Measurements from ENCODE around the gene GMEB2. TPM values are rescaled to one million over a fixed set of nuclear protein-coding genes. Genes with fewer than 3 reads are reported as not detected.

The GMEB2 gene
- total and polyA plus RNA-seq, 10 of the 15 experiments (the other 5 are each of a cell fraction or from before 2014, with no cell fraction given) = 0.08 to 15.1 (median 6.9) TPM

DNA sequence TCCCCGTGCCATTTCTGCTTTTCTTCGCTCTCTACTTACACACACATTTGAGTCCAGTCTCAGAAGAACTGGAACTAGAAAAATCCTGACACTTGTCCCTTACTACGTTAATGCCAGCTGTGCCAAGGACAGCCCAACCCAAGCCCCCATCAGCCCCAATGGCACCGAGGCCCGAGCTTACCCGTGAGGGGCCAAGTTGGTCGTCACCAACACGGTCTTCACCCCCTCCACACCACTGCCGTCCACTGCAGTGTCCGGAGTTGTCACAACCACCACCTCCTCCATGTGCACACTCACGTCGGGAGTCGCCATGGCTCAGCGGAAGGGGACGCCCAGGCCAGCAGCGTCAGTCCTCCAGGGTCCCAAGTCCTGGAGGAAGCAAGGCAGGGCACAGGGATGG, 7.8 kb downstream of the GMEB2 start:
- POLR2A ChIA-PET = interaction anchor here (1.2 kb wide), 1 partner anchor 8 kb away, joined by 4 read pairs; the partner anchor contains the start of gene GMEB2
- no peaks in the 10 kb centered on the region for H3K9me3 ChIP-seq (replicated peaks; ENCODE audit: control insufficient read depth, insufficient read depth, low read length)
- peaks cover 7% of the 10 kb centered on the region for H3K4me1 ChIP-seq (ENCODE audit: control insufficient read depth, insufficient read depth, low read length)
- no peak for ATAC-seq
- BruUV-seq (replicated peaks) = no TSS peak
- H3K79me2 ChIP-seq (ENCODE audit: control insufficient read depth, insufficient read depth, low read length) = peaks cover 23% of the 10 kb centered on the region
- H3K27me3 ChIP-seq (replicated peaks in 1 of 2; ENCODE audit: control insufficient read depth in 2 of 2, insufficient read depth in 2 of 2, low read length in 1 of 2) = no peaks in the 10 kb centered on the region
- H2AFZ ChIP-seq (ENCODE audit: control insufficient read depth, low read depth, low read length) = no peak overlapping the region
- RAD21 ChIA-PET (ENCODE audit: unreplicated experiment) = no interaction called here
- no peak overlapping the region for H3K9ac ChIP-seq (ENCODE audit: control insufficient read depth, insufficient read depth, low read length)
- SMC1A ChIA-PET (ENCODE audit: uncharacterized antibody, unreplicated experiment) = no interaction called here
- no peaks in the 10 kb centered on the region for H4K20me1 ChIP-seq (ENCODE audit: control insufficient read depth, insufficient read depth)
- no peak overlapping the region for H3K27ac ChIP-seq (ENCODE audit: control insufficient read depth, insufficient read depth)
- no peak for FAIRE-seq
- no peak for TF ChIP-seq SIX5 (IDR thresholded peaks at IDR 0.05; ENCODE audit: low read depth, low read length, severe bottlenecking)
- TF ChIP-seq MXI1 (IDR thresholded peaks at IDR 0.05; ENCODE audit: low read depth, low read length) = no peak
- TF ChIP-seq RCOR1 (conservative IDR thresholded peaks at IDR 0.05; ENCODE audit: low read depth, low read length) = no peak
- no peak for TF ChIP-seq SUZ12 (IDR thresholded peaks at IDR 0.05; ENCODE audit: unreplicated experiment)
- H3K4me3 ChIP-seq = no peak overlapping the region
- no peak overlapping the region for H3K4me2 ChIP-seq (ENCODE audit: control insufficient read depth, insufficient read depth)
- CTCF ChIA-PET = no interaction called here
- H3K36me3 ChIP-seq (ENCODE audit: control insufficient read depth in 2 of 2, insufficient read depth in 2 of 2, low read length in 1 of 2) = peaks cover 12 to 13% of the 10 kb centered on the region in 2 experiments
- WGBS (ENCODE audit: insufficient coverage, insufficient replicate concordance, low lambda C conversion rate, missing lambda C conversion rate) = 93% methylated on average over 16 of the region's 16 CpGs
- in situ Hi-C loops (cut with MboI) = no loop called here
- DNase-seq (ENCODE audit: low read depth, low spot score) = no peak
- intact Hi-C loops (cut with micrococcal nuclease; ENCODE audit: unreplicated experiment) = no loop called here

DNA sequence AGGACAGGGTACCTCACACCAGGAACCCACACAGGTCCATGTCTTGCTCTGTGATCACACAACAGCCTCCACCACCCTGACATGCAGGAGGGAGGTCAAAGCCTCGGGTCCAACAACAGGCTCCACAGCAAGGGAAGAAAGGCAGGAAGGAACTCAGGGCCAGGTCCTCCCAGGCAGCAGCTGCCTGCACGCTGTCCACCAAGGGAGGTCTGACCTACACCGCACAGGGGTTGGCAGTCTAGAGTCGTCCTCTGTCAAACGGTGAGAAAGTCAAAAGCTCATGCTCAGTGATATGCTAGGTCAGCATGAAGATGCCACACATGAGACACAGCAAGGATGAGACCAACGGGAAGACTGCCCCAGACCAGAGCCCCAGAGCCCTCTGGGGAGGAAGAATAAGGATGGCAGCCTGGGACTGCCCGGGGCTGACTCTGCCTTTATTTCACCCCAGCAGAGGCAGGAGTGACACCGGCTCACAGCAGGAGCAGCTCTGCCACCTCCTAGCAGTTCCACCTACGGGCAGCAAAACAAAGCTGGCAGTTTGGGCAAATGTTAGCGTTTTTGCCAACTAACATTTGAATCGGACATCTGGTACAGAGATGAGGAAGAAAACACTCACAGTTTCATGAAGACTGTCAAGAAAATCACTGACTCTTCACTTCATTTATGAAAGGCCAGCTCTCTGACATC, 8.5 kb downstream of the GMEB2 start:
- intact Hi-C loops (cut with micrococcal nuclease; ENCODE audit: unreplicated experiment) (no loop called here), in situ Hi-C loops (cut with MboI) (no loop called here)
- no peak overlapping the region for H3K4me2 ChIP-seq (ENCODE audit: control insufficient read depth, insufficient read depth)
- H3K27me3 ChIP-seq (replicated peaks in 1 of 2; ENCODE audit: control insufficient read depth in 2 of 2, insufficient read depth in 2 of 2, low read length in 1 of 2) = no peaks in the 10 kb centered on the region
- no peaks in the 10 kb centered on the region for H4K20me1 ChIP-seq (ENCODE audit: control insufficient read depth, insufficient read depth)
- H3K79me2 ChIP-seq (ENCODE audit: control insufficient read depth, insufficient read depth, low read length) = peaks cover 21% of the 10 kb centered on the region
- DNase-seq (ENCODE audit: low read depth, low spot score) = no peak
- ATAC-seq = no peak
- no peak overlapping the region for H3K4me3 ChIP-seq
- H3K27ac ChIP-seq (ENCODE audit: control insufficient read depth, insufficient read depth) = no peak overlapping the region
- FAIRE-seq = no peak
- H2AFZ ChIP-seq (ENCODE audit: control insufficient read depth, low read depth, low read length) = no peak overlapping the region
- RAD21 ChIA-PET (ENCODE audit: unreplicated experiment) = no interaction called here
- H3K36me3 ChIP-seq (ENCODE audit: control insufficient read depth in 2 of 2, insufficient read depth in 2 of 2, low read length in 1 of 2) = peaks cover 12 to 16% of the 10 kb centered on the region in 2 experiments
- BruUV-seq (replicated peaks) = no TSS peak
- CTCF ChIA-PET = no interaction called here
- SMC1A ChIA-PET (ENCODE audit: uncharacterized antibody, unreplicated experiment) = no interaction called here
- no peaks in the 10 kb centered on the region for H3K9me3 ChIP-seq (replicated peaks; ENCODE audit: control insufficient read depth, insufficient read depth, low read length)
- no peak overlapping the region for H3K9ac ChIP-seq (ENCODE audit: control insufficient read depth, insufficient read depth, low read length)
- POLR2A ChIA-PET = interaction anchor here (0.9 to 1.2 kb wide), 2 partner anchors 9 to 97 kb away, joined by 3 to 4 read pairs; partner anchors contain the start of gene GMEB2
- peaks cover 7% of the 10 kb centered on the region for H3K4me1 ChIP-seq (ENCODE audit: control insufficient read depth, insufficient read depth, low read length)
- 84% methylated on average over 11 of the region's 11 CpGs for WGBS (ENCODE audit: insufficient coverage, insufficient replicate concordance, low lambda C conversion rate, missing lambda C conversion rate)
- TF ChIP-seq RELA (IDR thresholded peaks at IDR 0.05; ENCODE audit: borderline replicate concordance, partially characterized antibody) = no peak
- TF ChIP-seq RB1 (IDR thresholded peaks at IDR 0.05; ENCODE audit: borderline replicate concordance) = no peak
- no peak for TF ChIP-seq ZBED1 (IDR thresholded peaks at IDR 0.05; ENCODE audit: borderline replicate concordance)
- TF ChIP-seq, protein P1, sequence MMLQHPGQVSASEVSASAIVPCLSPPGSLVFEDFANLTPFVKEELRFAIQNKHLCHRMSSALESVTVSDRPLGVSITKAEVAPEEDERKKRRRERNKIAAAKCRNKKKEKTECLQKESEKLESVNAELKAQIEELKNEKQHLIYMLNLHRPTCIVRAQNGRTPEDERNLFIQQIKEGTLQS (IDR thresholded peaks at IDR 0.05; ENCODE audit: borderline replicate concordance, extremely low read depth, low read depth, low read length) = no peak
- no peak for TF ChIP-seq SRF (IDR thresholded peaks at IDR 0.05; ENCODE audit: low read depth in 2 of 2, low read length in 2 of 2)
- no peak for TF ChIP-seq MTA3 (IDR thresholded peaks at IDR 0.05; ENCODE audit: borderline replicate concordance, low read length)
- no peak for TF ChIP-seq DPF2 (IDR thresholded peaks at IDR 0.05)
- TF ChIP-seq TBL1XR1 (IDR thresholded peaks at IDR 0.05; ENCODE audit: low read depth, low read length) = no peak
- no peak for TF ChIP-seq RAD51 (IDR thresholded peaks at IDR 0.05)
- no peak for TF ChIP-seq FOXK2 (IDR thresholded peaks at IDR 0.05)
- TF ChIP-seq, protein P2, sequence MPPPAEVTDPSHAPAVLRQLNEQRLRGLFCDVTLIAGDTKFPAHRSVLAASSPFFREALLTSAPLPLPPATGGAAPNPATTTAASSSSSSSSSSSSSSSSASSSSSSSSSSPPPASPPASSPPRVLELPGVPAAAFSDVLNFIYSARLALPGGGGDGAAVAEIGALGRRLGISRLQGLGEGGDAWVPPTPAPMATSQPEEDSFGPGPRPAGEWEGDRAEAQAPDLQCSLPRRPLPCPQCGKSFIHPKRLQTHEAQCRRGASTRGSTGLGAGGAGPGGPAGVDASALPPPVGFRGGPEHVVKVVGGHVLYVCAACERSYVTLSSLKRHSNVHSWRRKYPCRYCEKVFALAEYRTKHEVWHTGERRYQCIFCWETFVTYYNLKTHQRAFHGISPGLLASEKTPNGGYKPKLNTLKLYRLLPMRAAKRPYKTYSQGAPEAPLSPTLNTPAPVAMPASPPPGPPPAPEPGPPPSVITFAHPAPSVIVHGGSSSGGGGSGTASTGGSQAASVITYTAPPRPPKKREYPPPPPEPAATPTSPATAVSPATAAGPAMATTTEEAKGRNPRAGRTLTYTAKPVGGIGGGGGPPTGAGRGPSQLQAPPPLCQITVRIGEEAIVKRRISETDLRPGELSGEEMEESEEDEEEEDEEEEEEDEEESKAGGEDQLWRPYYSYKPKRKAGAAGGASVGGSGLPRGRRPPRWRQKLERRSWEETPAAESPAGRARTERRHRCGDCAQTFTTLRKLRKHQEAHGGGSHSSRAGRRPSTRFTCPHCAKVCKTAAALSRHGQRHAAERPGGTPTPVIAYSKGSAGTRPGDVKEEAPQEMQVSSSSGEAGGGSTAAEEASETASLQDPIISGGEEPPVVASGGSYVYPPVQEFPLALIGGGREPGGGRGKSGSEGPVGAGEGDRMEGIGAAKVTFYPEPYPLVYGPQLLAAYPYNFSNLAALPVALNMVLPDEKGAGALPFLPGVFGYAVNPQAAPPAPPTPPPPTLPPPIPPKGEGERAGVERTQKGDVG (CRISPR knock-in tag; IDR thresholded peaks at IDR 0.05) = no peak
